ENCODE measurements around the gene SMIM36. TPM values are rescaled to one million over a fixed set of nuclear protein-coding genes. Genes with fewer than 3 reads are reported as not detected.

The SMIM36 gene
- total and polyA plus RNA-seq, 2 of the 8 experiments (the other 6 are each of a cell fraction or from before 2014, with no cell fraction given) = not detected

DNA sequence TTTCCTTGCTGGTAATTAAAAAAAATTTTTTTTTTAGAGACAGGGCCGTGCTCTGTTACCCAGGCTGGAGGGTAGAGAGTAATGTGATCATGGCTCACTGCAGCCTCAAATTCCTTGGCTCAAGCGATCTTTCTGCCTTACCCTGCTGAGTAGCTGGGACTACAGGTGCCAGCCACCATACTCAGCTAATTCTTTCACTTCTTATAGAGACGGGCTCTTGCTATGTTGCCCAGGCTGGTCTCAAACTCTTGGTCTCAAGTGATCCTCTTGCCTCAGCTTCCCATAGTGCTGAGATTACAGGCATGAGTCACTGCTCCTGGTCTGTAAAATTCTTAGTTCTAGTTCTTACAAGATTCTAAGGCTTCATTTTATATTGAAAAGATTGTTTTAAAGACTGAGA, 11.1 kb downstream of the SMIM36 start:
- Histone ChIP-seq H3K14ac (ENCODE audit: insufficient read length) (no peak overlapping the region), H3K9me3 (ENCODE audit: insufficient read depth in 2 of 2, low read depth in 1 of 2, low read length in 1 of 2) (no peaks in the 10 kb centered on the region), H2AFZ (ENCODE audit: low read length) (no peak overlapping the region), H3K4ac (replicated peaks; ENCODE audit: insufficient read length, low read depth, low read length) (no peak overlapping the region), H4K8ac (ENCODE audit: extremely low read depth, insufficient read depth, low read length) (no peak overlapping the region), H3K4me3 (ENCODE audit: extremely low read depth in 1 of 4, insufficient read depth in 2 of 4, low read depth in 3 of 4, low read length in 4 of 4) (no peak overlapping the region), H2BK5ac (ENCODE audit: low read depth, low read length) (no peak overlapping the region), H4K5ac (ENCODE audit: insufficient read length, low read depth, low read length) (no peak overlapping the region), H3K36me3 (ENCODE audit: control insufficient read depth in 2 of 4, insufficient read depth in 4 of 4, low read length in 3 of 4) (no peaks in the 10 kb centered on the region), H3K9ac (replicated peaks in 1 of 4; ENCODE audit: extremely low read depth in 1 of 4, low read depth in 3 of 4, low read length in 3 of 4) (no peak overlapping the region), H3K18ac (ENCODE audit: extremely low read depth, low read length) (no peak overlapping the region), H4K91ac (replicated peaks; ENCODE audit: insufficient read length, low read length) (no peak overlapping the region), H3K4me1 (replicated peaks in 1 of 4; ENCODE audit: control insufficient read depth in 3 of 4, insufficient read depth in 4 of 4, low read length in 3 of 4) (peaks cover 0 to 3% (median 0%) of the 10 kb centered on the region in 4 experiments; a peak in 1 of 7 replicates), H2BK12ac (ENCODE audit: low read depth, low read length) (no peak overlapping the region), H3K79me2 (ENCODE audit: control insufficient read depth in 1 of 2, insufficient read depth in 2 of 2, low read length in 2 of 2) (no peaks in the 10 kb centered on the region), H3K4me2 (ENCODE audit: insufficient read depth in 1 of 2, low read depth in 2 of 2, low read length in 2 of 2) (no peak overlapping the region), H2BK15ac (ENCODE audit: low read length) (no peak overlapping the region), H2BK120ac (replicated peaks; ENCODE audit: low read depth, low read length) (no peak overlapping the region), H2AK5ac (ENCODE audit: low read depth, low read length) (no peak overlapping the region), H3K23ac (ENCODE audit: insufficient read length) (no peak overlapping the region), H3K27ac (ENCODE audit: low read depth, low read length) (no peak overlapping the region), H4K20me1 (replicated peaks in 1 of 2; ENCODE audit: control insufficient read depth in 1 of 2, insufficient read depth in 2 of 2, low read length in 2 of 2) (no peaks in the 10 kb centered on the region), H3K27me3 (replicated peaks in 1 of 4; ENCODE audit: control insufficient read depth in 3 of 4, extremely low read depth in 1 of 4, insufficient read depth in 3 of 4, low read length in 3 of 4) (no peaks in the 10 kb centered on the region), H3K79me1 (ENCODE audit: low read depth, low read length) (no peaks in the 10 kb centered on the region), H3K23me2 (ENCODE audit: low read depth, low read length) (no peaks in the 10 kb centered on the region), H3K56ac (replicated peaks; ENCODE audit: insufficient read length, low read depth, low read length) (no peak overlapping the region), H2BK20ac (ENCODE audit: low read length) (no peak overlapping the region)
- TF ChIP-seq EGR1 (IDR thresholded peaks at IDR 0.05; ENCODE audit: borderline replicate concordance, low read depth, low read length) (no peak), HDAC2 (IDR thresholded peaks at IDR 0.05; ENCODE audit: borderline replicate concordance in 1 of 2, low read depth in 2 of 2, low read length in 2 of 2) (no peak), CHD2 (IDR thresholded peaks at IDR 0.05; ENCODE audit: low read length) (no peak), GABPA (IDR thresholded peaks at IDR 0.05; ENCODE audit: borderline replicate concordance, insufficient read depth, low read length) (no peak), ZNF274 (IDR thresholded peaks at IDR 0.05; ENCODE audit: borderline replicate concordance, extremely low read depth, low read length) (no peak), RBBP5 (IDR thresholded peaks at IDR 0.05; ENCODE audit: borderline replicate concordance, low read depth, low read length) (no peak), SP4 (IDR thresholded peaks at IDR 0.05; ENCODE audit: low read length) (no peak)
- DNase-seq (ENCODE audit: low read depth in 1 of 2, low spot score in 2 of 2) (no peak), FAIRE-seq (no peak)
- ChIA-PET CTCF (ENCODE audit: partially characterized antibody) (interaction anchor here (0.8 to 2.0 kb wide), 4 partner anchors 14 to 545 kb away, joined by 3 to 6 read pairs (median 5); no protein-coding TSS in a partner anchor), POLR2A (ENCODE audit: partially characterized antibody) (interaction anchor here (1.1 kb wide), 1 partner anchor 14 kb away, joined by 3 read pairs; no protein-coding TSS in a partner anchor)
- WGBS, 2 experiments (ENCODE audit: extremely low coverage in 1 of 2, insufficient coverage in 1 of 2, insufficient read length in 1 of 2, insufficient replicate concordance in 2 of 2, low coverage in 1 of 2, low lambda C conversion rate in 2 of 2, missing lambda C conversion rate in 1 of 2) = 85% methylated on average over 3 of the region's 3 CpGs; no CpG with 5 or more reads in 1 of the 2 experiments

All from H1 (cell line).